Measurements from ENCODE around the gene TAF12.
A peak's percentile ranks its signal among the peaks of the same experiment; 100 is the strongest.
"Not testable (repeated sequence)": the region's sequence is repeated elsewhere in the genome, so short reads cannot be mapped to it uniquely, and the experiment has no call there.

Gene TAF12, protein sequence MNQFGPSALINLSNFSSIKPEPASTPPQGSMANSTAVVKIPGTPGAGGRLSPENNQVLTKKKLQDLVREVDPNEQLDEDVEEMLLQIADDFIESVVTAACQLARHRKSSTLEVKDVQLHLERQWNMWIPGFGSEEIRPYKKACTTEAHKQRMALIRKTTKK

DNA sequence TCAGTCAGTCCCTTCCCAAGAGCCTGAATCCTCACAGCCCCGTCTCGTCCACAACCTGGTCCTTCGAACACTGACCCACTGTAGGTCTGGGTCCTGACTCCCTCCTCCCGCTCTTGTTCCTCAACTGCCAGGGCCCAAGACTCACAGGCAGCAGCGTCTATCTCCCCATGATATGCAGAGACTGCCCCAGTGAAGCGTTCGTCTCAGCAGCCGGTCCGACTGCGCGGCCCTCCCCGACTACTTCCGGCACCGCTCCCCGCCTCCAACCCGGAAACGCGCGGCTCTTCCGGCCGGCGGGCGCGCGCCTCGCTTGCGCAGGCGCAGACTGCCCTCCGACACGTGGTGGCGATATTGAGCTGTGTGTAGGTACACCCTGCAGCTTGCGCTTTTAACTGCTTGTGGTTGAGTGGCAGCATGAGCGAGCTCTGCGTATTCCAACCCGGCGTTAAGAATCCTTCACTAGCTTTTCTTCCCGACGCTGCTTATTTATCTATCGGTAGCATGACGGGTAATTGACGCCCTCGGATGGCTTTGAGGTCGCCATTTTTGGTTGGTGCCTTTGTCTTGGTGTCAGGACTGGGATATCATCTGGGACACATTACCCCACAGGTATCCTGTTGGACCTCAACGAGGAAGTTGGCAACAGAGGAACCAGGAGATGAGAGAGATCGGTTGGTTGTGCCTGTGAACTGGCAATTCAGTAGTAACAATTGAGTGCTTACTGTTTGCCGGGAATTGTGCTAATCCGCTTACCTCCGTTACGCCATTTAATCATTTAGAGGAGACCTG is at the start of gene TAF12:
Gene TAF12, minus strand, starts transcription at position 221 of the 789 bp plus-strand sequence. CDS start 20,986 bp downstream, outside the sequence.
- DNase-seq, result peak; percentile 91 to 93

DNA sequence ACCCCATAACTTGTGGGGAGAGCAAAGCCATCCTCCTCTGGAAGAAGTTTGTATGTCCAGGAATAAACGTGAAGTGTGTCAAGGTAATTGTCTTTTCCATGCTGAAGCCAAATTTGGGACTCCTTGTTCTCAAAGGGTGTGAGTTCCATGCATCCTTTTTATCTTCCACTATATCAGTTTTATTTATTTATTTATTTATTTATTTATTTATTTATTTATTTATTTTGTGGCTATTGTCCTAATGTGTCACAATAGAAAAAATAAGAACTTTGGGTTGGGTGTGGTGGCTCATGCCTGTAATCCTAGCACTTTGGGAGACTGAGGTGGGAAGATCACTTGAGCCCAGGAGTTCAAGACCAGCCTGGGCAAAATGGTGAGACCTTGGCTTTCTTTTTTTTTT is 48.8 kb upstream of the TAF12 start:
- DNase-seq, result not testable (repeated sequence)

DNA sequence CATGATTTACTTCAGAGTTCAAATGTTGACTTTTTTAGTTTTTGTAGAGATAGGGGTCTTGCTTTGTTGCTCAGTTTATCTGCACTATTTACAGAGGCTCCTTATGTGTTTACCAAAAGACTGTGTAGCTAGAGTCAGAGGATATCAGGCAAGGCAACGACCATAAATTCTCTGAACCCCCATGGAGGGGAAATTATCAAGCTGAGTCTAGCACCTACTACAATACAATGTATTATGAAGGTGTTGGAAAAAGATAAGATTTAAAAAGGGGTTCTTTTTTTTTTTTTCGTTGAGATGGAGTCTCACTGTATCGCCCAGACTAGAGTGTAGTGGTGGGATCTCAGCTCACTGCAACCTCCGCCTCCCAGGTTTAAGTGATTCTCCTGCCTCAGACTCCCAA is 42.1 kb upstream of the TAF12 start:
- no peak for DNase-seq

DNA sequence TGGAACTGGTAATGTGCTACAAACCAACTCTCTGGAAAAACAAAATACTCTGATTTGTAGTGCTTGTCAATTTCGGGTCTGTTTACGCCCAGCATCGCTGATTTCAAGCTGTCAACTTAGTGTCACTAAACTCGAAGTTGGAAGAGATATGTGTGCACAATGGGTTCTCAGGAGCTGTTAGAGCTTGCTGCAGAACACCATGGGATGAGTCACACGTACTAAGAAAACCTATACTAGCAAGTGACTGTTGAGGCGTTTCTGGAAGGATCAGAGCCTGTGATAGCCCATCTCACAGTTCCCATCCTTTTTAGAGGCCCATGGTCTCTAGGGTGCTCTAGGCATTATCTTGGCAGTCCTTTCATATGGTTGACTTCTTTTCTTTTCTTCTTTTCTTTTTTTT is 40.0 kb upstream of the TAF12 start:
- DNase-seq, result no peak

DNA sequence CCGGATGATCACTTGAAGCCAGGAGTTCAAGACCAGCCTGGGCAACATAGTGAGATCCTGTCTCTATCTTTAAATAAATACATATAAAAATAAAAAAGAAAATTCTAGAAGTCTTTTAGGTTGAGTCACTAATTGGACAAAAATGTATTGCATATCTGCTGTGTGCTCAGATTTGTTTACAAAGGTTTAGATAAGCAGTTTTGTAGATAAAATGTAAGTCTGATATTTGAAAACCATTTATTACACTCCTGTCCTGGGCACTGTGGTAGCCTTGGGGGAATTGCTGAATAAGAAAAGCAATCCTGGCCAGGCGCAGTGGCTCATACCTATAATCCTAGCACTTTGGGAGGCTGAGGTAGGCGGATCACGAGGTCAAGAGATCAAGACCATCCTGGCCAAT is 37.3 kb upstream of the TAF12 start:
- no peak for DNase-seq

DNA sequence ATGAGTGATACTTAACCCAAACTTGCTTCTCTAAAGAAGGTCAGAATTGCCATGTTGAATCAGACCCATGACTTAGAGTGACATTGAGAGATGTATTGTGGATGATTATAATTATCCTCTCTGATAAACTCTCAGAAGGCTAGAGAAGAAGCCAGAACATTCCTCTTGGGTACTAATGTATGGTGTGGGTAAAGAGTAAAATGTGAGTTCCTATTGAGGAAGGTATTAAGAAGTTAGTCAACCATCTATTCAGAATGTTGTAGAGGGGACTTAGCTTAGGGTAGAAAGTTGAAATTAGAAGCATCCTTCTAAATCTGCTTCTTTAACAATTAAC is 33.0 kb upstream of the TAF12 start:
- DNase-seq, result no peak

DNA sequence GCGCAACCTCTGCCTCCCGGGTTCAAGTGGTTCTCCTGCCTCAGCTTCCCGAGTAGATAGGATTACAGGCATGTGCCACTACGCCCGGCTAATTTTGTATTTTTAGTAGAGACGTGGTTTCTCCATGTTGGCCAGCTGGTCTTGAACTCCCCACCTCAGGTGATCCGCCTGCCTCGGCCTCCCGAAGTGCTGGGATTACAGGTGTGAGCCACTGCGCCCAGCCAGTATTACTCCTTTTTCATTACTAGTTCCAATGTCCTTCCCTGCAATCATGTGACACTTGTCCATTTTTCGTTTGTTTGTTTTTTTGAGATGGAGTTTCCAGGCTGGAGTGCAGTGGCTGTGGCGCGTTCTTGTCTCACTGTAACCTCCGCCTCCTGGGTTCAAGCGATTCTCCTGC is 30.1 kb upstream of the TAF12 start:
- not testable (repeated sequence) for DNase-seq

DNA sequence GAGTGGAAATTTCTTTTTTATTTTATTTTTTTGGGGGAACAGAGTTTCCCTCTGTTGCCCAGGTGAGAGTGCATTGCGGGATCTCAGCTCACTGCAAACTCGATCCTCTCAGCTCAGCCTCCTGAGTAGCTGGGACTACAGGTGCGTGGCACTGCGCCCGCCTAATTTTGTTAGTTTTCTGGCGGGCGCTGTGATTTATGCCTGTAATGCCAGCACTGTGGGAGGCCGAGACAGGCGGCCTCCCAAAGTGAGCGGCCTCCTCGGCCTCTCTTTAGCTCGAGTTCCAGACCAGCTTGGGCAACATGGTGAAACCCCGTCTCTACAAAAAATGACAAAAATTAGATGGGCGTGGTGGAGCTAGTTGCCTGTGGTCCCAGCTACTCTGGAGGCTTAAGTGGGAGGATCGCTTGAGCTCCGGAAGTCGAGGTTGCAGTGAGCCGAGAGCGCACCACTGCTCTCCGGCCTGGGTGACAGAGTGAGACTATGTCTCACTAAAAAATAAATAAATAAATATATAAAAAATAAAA is 28.4 kb upstream of the TAF12 start:
- no peak for DNase-seq

DNA sequence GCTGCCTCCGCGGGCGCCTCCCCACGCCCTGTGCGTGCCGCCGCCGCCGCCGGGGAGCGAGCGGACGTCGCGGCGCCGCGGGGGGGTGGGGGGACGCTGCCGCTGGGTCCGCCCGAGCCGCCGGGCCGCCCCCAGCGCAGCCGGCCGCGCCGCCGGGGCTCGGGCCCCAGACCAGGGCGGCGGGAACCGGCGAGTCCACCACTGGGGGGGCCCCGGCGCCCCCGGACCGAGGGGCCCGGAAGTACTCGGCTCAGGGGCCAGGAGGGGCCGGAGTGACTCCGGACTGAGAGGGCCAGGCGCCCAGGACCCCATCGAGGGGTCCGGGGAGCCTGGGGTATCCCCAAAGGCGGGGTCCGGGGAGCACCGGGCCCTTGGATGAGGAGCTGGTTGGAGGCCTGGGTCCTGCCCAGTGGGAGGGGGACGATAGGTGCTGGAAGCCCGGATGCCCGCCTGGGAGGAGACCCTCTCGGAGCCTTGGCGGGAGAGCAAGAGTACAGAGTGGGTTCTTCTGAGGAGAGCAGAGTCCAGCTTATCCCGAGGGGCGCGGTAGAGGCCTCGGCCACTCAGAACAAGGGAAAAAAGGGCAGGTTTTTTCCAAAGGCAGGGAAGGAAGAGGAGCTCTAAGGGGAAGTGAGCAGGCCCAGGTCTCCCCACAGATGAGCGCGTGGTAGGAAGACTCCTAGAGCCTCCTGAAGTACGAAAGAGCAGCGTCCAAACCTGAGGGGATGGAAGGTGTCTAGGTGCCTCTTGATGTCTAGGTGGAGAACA is 26.3 kb upstream of the TAF12 start:
- DNase-seq, result peak; percentile 60 to 65

DNA sequence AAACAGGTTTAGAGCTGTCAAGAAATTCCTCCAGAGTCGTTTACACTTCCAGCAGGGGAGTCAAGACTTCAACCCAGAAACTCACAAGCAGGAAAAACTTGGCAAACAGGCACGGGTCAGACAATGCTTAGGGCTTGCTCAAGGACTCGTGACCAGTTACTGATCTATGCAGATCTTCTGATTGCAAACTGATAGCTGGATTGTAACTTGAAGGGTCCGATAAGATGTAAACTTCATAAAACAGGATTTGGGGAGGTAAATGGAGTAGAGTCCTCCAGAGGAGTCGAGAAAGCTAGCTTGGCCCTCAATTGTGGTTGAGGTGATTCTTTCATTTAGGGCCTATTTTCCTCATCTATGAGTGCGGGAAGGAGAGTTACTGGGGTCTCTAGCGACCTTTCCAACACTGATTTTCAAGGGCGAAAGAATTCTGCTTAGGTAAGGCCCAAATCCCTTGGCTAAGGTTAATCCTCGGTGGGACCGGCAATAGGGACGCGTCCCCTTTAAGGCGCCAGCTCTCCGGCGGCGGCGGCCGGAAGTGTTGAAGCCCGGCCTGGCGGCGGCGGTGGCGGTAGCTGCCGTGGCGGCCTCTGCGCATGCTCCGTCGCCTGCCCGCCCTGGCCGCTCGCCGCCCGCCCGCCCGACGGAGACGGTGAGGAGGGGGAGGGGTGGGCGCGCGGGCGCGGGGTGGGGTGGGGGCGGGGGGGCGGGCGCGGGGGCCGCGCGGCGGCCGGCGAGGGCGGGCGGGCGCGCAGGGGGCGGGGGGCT is 25.5 kb upstream of the TAF12 start, which contains the start of gene GMEB1:
Gene GMEB1, plus strand, starts transcription at position 594 of the 765 bp plus-strand sequence. CDS start 14,829 bp downstream, outside the sequence.
- DNase-seq, result peak; percentile 81 to 82

DNA sequence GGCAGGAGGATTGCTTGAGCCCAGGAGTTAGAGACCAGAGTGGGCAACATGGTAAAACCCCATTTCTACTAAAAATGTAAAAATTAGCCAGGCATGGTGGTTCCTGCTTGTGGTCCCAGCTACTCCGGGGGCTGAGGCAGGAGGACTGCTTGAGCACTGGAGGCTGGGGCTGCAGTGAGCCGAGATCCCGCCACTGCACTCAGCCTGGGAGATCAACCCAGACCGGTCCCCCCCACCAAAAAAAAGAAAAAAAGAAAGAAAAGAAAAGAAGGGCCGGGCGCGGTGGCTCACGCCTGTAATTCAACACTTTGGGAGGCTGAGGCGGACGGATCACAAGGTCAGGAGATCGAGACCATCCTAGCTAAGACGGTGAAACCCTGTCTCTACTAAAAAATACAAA is 23.9 kb upstream of the TAF12 start:
- DNase-seq, result no peak

DNA sequence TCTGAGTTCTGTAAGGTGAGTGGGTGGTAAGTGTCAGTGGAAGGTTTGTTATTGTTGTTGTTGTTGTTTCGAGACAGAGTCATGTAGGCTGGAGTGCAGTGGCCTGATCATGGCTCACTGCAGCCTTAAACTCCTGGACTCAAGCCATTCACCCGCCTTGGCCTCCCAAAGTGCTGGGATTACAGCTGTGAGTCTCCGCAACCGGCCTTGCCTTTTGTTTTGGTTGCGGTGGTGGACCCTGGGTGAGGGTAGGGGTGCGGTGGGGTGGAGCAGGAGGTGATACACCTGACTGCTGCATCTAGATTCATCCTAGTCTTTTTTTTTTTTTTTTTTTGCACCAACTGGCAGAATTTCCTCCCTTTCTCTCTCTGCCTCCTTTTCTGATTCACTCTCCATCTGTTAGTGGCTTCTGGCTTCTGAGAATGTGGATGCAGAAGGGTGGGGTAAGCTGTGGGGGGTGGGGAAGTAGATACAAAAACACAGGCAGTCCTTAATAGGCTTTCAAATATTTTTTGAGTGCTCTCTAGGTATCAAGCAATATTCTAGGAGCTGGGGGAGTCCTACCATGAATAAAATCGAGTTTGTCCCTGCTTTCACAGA is 21.1 kb upstream of the TAF12 start:
- no peak for DNase-seq

DNA sequence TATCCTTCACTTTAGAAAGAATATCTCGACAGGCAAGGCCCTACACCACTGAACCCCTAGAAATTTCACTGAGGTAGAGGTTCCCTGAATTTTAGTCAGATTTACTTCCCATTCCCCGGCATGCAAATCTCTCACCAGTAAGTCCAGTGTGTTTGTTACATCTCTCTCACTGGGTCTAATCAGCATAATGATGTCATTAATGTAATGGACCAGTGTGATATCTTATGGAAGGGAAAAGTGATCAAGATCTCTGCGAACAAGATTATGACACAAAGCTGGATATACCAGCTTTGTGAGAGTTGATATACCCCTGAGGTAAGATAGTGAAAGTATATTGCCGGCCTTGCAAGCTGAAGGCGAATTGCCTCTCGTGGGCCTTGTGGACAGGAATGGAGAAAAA is 13.5 kb upstream of the TAF12 start:
- no peak for DNase-seq

DNA sequence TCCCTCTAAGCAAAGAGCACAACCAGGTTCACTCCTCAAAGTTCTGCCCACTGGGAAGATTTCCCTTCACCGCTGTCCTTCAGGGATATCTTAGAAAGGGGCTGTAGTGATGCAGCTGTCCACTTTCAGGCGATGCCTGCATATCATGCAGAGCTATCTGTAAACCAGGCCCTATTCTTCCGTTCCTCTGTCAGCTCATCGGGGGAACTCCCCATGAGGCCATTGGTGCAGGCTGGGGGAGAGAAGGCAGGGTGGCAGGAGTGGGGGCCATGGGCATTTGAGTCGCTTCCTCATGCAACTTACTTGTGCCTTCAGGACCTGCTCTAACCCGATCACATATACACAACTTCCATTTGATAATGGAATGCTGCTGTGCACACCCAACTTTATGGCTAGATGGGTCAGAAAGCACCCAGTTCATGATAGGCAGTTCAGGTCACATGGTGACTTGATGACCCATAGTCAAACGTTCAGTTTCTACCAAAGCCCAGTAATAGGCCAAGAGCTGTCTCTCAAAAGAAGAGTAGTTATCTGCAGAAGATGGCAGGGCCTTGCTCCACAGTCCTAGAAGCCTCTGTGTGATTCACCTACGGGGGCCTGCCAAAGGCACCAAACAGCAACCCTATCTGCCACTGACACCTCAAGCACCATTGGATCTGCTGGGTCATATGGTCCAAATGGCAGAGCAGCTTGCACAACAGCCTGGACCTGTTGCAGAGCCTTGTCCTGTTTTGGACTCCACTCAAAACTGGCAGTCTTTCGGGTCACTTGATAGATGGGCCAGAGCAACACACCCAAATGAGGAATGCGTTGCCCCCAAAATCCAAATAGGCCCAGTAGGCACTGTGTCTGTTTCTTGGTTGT is 12.8 kb upstream of the TAF12 start:
- not testable (repeated sequence) for DNase-seq

DNA sequence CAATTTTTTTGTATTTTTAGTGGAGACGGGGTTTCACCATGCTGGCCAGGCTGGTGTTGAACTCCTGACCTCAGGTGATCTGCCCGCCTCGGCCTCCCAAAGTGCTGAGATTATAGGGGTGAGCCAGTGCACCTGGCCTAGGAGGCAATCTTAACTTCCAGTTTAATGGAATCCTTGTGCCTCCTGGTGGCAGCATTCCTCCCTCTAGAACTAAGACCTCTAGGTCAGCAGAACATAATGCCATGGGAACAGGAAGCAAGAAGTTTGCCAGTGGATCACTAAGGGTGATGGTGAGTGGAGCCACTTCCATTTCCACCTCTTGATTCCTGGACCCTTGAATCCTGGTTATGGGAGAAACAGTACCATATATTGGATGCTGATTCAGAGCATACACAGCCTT is 11.0 kb upstream of the TAF12 start:
- DNase-seq, result not testable (repeated sequence)

DNA sequence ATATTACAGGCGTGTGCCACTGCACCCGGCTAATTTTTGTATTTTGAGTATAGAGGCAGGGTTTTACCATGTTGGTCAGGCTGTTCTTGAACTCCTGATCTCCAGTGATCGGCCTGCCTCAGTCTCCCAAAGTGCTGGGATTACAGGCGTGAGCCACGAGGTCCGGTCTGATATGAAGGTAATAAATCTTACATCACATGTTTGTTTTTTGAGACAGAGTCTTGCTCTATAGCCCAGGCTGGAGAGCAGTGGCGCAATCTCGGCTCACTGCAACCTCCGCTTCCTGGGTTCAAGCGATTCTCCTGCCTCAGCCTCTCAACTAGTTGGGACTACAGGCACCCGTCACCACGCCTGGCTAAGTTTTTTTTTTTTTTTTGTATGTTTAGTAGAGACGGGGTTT is 10.2 kb upstream of the TAF12 start:
- DNase-seq, result not testable (repeated sequence)

DNA sequence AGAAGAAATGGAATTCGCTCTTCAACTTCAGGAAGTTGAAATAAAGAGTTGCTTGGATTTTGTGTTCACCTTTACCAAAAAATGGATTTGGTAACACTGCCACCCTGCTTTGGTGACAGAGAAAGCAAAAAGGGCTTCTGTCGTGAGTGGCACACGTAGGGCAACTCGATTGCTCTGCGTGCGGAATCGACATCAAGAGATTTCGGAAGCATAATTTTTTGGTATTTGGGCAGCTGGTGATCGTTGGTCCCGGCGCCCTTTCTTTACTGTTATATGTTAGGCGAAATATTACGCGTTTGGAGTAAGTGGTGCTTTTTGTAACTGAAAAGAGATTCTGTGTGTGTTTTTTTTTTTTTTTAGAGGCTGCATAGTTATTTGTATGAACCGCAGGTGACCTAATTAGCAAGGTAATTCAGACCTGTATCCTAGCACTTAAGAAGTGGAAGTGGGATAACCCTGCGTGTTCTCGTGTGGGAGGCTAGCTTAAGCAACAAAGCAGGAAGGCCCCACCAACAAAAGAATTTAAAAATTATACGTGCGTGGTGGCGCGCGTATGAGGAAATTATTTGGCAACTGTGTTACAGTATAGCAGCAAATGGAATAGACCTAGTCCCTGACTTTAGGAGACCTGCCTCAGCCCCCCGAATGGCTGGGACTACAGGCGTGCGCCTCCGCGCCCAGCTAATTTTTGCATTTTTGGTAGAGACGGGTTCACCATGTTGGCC is 5.8 kb upstream of the TAF12 start, which contains the start of gene RNU11:
Gene RNU11, plus strand, starts transcription at position 127 of the 725 bp plus-strand sequence.
- DNase-seq, result peak; percentile 96 to 97

DNA sequence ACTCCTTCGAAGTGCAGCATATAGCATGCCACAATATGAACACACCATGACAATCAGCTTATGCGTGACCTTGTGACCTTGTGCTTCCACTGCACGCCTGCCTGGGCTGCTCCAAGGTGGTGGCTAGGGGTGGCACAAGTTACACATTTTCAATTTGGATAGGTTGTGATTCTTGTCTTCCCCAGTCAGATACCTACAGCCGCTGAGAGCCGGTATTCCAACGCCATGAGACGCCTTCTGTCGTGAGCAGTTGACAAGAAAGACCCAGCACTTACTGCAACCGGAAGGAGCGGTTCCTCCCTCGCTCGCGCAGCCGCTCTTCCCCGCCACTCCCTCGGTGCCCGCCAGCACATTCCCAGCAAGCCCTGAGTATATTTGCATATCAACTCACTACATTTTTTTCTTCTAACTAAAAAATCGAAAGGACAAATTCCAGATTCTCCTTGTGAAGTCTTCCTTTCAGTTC is 5.2 kb upstream of the TAF12 start:
- peak; percentile 93 to 96 for DNase-seq

DNA sequence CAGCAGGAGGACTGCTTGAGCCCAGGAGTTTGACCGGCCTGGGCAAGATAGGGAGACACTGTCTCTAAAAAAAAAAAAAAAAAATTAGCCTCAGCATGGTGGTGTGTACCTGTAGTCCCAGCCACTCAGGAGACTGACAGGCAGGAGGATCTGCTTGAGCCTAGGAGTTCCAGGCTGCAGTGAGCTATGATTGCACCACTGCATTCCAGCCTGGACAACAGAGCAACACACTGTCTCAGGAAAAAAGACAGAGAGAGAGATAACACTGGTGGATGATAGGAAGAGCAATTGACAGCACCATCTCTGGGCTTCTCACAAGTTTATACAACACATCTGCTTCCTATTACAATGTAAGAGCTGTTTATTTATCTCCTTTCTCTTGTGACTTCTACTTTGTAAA is 3.2 kb upstream of the TAF12 start:
- DNase-seq, result no peak

DNA sequence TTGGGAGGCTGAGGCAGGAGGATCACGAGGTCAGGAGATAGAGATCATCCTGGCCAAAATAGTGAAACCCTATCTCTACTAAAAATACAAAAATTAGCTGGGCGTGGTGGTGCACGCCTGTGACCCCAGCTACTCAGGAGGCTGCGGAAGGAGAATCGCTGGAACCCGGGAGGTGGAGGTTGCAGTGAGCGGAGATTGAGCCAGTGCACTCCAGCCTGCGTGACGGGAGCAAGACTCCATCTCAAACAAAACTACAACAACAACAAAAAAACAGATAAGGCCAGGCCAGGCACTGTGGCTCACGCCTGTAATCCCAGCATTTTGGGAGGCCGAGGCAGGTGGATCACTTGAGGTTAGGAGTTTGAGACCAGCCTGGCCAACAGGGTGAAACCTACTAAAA is 2.5 kb upstream of the TAF12 start:
- not testable (repeated sequence) for DNase-seq
